ENCODE data around the gene SEMA6B. TPM values are rescaled to one million over a fixed set of nuclear protein-coding genes. Genes with fewer than 3 reads are reported as not detected.
A peak's percentile ranks its signal among the peaks of the same experiment; 100 is the strongest.

Gene SEMA6B
- total and polyA plus RNA-seq, 7 experiments from 2014 or later = 0.22 to 2.4 (median 2.1) TPM; not detected in 2

DNA sequence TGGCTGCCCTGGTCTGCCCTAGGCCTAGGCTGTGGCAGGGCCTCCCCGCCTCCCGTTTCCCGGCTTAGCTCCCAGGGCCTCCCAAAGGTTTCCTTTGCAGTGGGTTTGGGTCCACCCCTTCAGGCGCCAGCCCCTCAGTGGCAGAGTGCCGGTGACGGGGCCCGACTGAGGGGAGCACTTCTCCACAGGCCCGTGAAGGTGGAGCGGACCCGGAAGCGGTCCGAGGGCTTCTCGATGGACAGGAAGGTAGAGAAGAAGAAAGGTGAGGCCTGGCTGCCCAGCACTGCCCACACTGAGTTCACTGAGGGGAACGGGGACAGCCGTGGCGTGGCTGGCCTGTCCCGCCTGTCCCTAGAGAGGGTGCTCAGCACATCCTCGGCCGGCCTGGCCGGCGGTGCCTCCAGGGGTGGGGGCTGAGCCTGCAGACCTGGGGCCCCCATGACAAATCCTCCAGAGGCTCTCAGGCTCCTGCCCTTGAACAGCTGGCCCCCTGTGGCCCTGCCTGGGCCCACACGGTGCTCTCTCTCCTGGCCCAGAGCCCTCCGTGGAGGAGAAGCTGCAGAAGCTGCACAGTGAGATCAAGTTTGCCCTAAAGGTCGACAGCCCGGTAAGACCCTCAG lies 61.6 kb downstream of the SEMA6B start:
- H3K27me3 Mint-ChIP-seq = no peaks in the 10 kb centered on the region
- DNase-seq = no peak
- H3K9me3 Mint-ChIP-seq = no peaks in the 10 kb centered on the region
- H3K9me3 ChIP-seq (ENCODE audit: control insufficient read depth in 2 of 3, low read length in 3 of 3) = no peaks in the 10 kb centered on the region
- peaks cover 0 to 17% (median 3%) of the 10 kb centered on the region in 5 donors for H3K36me3 Mint-ChIP-seq
- ChIA-PET CTCF (no interaction called here), POLR2A (no interaction called here)
- intact Hi-C loops (cut with micrococcal nuclease) = no loop called here
- no peak overlapping the region for H3K27ac Mint-ChIP-seq
- ATAC-seq = no peak
- no peak overlapping the region for H3K4me3 ChIP-seq (ENCODE audit: low read length)
- H3K4me1 ChIP-seq (ENCODE audit: control insufficient read depth in 2 of 2, insufficient read depth in 2 of 2, low read length in 2 of 2) = no peaks in the 10 kb centered on the region
- H3K27me3 ChIP-seq (ENCODE audit: control insufficient read depth in 2 of 2, insufficient read depth in 2 of 2, low read length in 2 of 2) = no peaks in the 10 kb centered on the region
- no peak overlapping the region for H3K27ac ChIP-seq (ENCODE audit: low read depth, low read length)
- H3K36me3 ChIP-seq (ENCODE audit: control insufficient read depth in 2 of 3, insufficient read depth in 3 of 3, low read length in 3 of 3) = peaks cover 0 to 84% (median 9%) of the 10 kb centered on the region in 3 experiments
- H3K4me3 Mint-ChIP-seq = no peak overlapping the region
- H3K4me1 Mint-ChIP-seq = no peaks in the 10 kb centered on the region

DNA sequence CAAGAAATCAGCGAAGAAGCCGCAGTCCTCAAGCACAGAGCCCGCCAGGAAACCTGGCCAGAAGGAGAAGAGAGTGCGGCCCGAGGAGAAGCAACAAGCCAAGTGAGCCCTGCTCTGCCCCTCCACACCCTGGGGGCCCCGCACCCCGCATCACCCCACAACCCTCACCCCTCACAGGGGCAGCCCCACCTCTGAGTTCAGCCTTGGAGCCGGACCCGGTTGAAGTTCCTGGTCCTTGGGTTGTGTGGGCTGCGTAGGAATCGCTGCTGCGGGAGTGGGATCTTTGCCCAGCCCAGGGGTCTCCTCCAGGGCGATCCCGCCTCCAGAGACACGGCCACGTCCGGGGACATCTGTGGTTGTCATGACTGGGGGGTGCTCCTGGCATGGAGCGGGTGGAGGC lies 63.2 kb downstream of the SEMA6B start:
- H3K27me3 ChIP-seq (ENCODE audit: control insufficient read depth in 2 of 2, insufficient read depth in 2 of 2, low read length in 2 of 2) = no peaks in the 10 kb centered on the region
- H3K4me1 ChIP-seq (ENCODE audit: control insufficient read depth in 2 of 2, insufficient read depth in 2 of 2, low read length in 2 of 2) = no peaks in the 10 kb centered on the region
- Mint-ChIP-seq H3K27me3 (no peaks in the 10 kb centered on the region), H3K36me3 (peaks cover 0 to 17% (median 3%) of the 10 kb centered on the region in 5 donors), H3K4me1 (no peaks in the 10 kb centered on the region), H3K27ac (no peak overlapping the region), H3K9me3 (no peaks in the 10 kb centered on the region), H3K4me3 (no peak overlapping the region)
- CTCF ChIA-PET = no interaction called here
- H3K27ac ChIP-seq (ENCODE audit: low read depth, low read length) = no peak overlapping the region
- no peak for DNase-seq
- peaks cover 0 to 80% (median 9%) of the 10 kb centered on the region in 3 experiments for H3K36me3 ChIP-seq (ENCODE audit: control insufficient read depth in 2 of 3, insufficient read depth in 3 of 3, low read length in 3 of 3)
- intact Hi-C loops (cut with micrococcal nuclease) = no loop called here
- POLR2A ChIA-PET = no interaction called here
- H3K4me3 ChIP-seq (ENCODE audit: low read length) = no peak overlapping the region
- no peak for ATAC-seq
- H3K9me3 ChIP-seq (ENCODE audit: control insufficient read depth in 2 of 3, low read length in 3 of 3) = no peaks in the 10 kb centered on the region

GRCh38 chr19:4495471-4495870 lies 64.0 kb downstream of the SEMA6B start:
- no peak overlapping the region for H3K4me3 ChIP-seq (ENCODE audit: low read length)
- no peaks in the 10 kb centered on the region for H3K4me1 ChIP-seq (ENCODE audit: control insufficient read depth in 2 of 2, insufficient read depth in 2 of 2, low read length in 2 of 2)
- no peaks in the 10 kb centered on the region for H3K27me3 ChIP-seq (ENCODE audit: control insufficient read depth in 2 of 2, insufficient read depth in 2 of 2, low read length in 2 of 2)
- Mint-ChIP-seq H3K4me1 (no peaks in the 10 kb centered on the region), H3K36me3 (peaks cover 0 to 15% (median 5%) of the 10 kb centered on the region in 5 donors), H3K4me3 (no peak overlapping the region), H3K27me3 (no peaks in the 10 kb centered on the region), H3K27ac (no peak overlapping the region), H3K9me3 (no peaks in the 10 kb centered on the region)
- ChIA-PET CTCF (no interaction called here), POLR2A (no interaction called here)
- peaks cover 0 to 74% (median 9%) of the 10 kb centered on the region in 3 experiments for H3K36me3 ChIP-seq (ENCODE audit: control insufficient read depth in 2 of 3, insufficient read depth in 3 of 3, low read length in 3 of 3)
- intact Hi-C loops (cut with micrococcal nuclease) = no loop called here
- peak; percentile 26 for ATAC-seq
- no peak overlapping the region for H3K27ac ChIP-seq (ENCODE audit: low read depth, low read length)
- DNase-seq = no peak
- H3K9me3 ChIP-seq (ENCODE audit: control insufficient read depth in 2 of 3, low read length in 3 of 3) = no peaks in the 10 kb centered on the region

DNA sequence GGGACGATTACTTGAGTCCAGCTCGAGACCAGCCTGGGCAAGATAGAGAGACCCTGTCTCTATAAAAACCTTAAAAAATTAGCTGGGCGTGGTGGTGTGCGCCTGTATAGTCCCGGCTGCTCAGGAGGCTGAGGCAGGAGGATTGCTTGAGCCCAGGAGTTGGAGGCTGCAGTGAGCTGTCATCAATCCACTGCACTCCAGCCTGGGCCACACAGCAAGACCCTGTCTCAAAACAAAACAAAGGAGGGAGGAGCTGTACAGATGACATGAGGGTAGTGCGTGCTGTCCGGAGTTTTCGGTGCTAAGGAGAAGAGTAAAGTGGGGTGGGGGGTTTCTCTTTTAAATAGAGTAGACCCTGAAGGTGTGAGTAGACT lies 64.8 kb downstream of the SEMA6B start:
- no peaks in the 10 kb centered on the region for H3K9me3 ChIP-seq (ENCODE audit: control insufficient read depth in 2 of 3, low read length in 3 of 3)
- no peaks in the 10 kb centered on the region for H3K27me3 ChIP-seq (ENCODE audit: control insufficient read depth in 2 of 2, insufficient read depth in 2 of 2, low read length in 2 of 2)
- DNase-seq (no peak), ATAC-seq (no peak)
- POLR2A ChIA-PET = no interaction called here
- peaks cover 0 to 73% (median 9%) of the 10 kb centered on the region in 3 experiments for H3K36me3 ChIP-seq (ENCODE audit: control insufficient read depth in 2 of 3, insufficient read depth in 3 of 3, low read length in 3 of 3)
- H3K27ac ChIP-seq (ENCODE audit: low read depth, low read length) = no peak overlapping the region
- Mint-ChIP-seq H3K4me3 (no peak overlapping the region), H3K27ac (peak overlapping the region in 1 of 9 donors; percentile 51), H3K27me3 (no peaks in the 10 kb centered on the region), H3K9me3 (no peaks in the 10 kb centered on the region), H3K36me3 (peaks cover 0 to 18% (median 8%) of the 10 kb centered on the region in 5 donors), H3K4me1 (no peaks in the 10 kb centered on the region)
- CTCF ChIA-PET = no interaction called here
- H3K4me1 ChIP-seq (ENCODE audit: control insufficient read depth in 2 of 2, insufficient read depth in 2 of 2, low read length in 2 of 2) = no peaks in the 10 kb centered on the region
- intact Hi-C loops (cut with micrococcal nuclease) = no loop called here
- no peak overlapping the region for H3K4me3 ChIP-seq (ENCODE audit: low read length)

DNA sequence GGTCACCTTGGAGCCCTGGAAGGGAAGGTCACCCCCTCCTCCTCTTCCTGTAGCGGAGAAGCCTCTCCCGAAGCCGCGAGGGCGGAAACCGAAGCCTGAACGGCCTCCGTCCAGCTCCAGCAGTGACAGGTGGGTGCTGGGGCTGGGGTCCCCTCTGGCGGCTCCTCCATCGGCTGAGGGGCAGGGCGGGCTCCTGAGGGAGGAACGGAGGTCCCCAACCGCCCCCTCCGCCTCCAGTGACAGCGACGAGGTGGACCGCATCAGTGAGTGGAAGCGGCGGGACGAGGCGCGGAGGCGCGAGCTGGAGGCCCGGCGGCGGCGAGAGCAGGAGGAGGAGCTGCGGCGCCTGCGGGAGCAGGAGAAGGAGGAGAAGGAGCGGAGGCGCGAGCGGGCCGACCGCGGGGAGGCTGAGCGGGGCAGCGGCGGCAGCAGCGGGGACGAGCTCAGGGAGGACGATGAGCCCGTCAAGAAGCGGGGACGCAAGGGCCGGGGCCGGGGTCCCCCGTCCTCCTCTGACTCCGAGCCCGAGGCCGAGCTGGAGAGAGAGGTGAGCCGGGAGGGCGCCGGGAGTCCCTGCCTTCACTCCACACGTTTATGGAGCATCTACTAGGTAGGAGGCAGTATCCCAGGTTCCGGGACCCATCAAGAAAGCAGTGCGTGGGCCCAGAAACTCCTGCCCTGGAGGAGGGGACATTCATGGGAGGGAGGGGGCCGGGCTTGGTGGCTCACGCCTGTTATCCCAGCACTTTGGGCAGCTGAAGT lies 65.4 kb downstream of the SEMA6B start:
- POLR2A ChIA-PET = no interaction called here
- Mint-ChIP-seq H3K36me3 (peaks cover 0 to 14% (median 4%) of the 10 kb centered on the region in 5 donors), H3K4me1 (no peaks in the 10 kb centered on the region), H3K9me3 (no peaks in the 10 kb centered on the region), H3K27ac (no peak overlapping the region), H3K4me3 (no peak overlapping the region), H3K27me3 (no peaks in the 10 kb centered on the region)
- H3K9me3 ChIP-seq (ENCODE audit: control insufficient read depth in 2 of 3, low read length in 3 of 3) = no peaks in the 10 kb centered on the region
- H3K27ac ChIP-seq (ENCODE audit: low read depth, low read length) = no peak overlapping the region
- ATAC-seq (no peak), DNase-seq (no peak)
- CTCF ChIA-PET = no interaction called here
- intact Hi-C loops (cut with micrococcal nuclease) = no loop called here
- H3K4me3 ChIP-seq (ENCODE audit: low read length) = no peak overlapping the region
- H3K4me1 ChIP-seq (ENCODE audit: control insufficient read depth in 2 of 2, insufficient read depth in 2 of 2, low read length in 2 of 2) = no peaks in the 10 kb centered on the region
- no peaks in the 10 kb centered on the region for H3K27me3 ChIP-seq (ENCODE audit: control insufficient read depth in 2 of 2, insufficient read depth in 2 of 2, low read length in 2 of 2)
- peaks cover 0 to 74% (median 9%) of the 10 kb centered on the region in 3 experiments for H3K36me3 ChIP-seq (ENCODE audit: control insufficient read depth in 2 of 3, insufficient read depth in 3 of 3, low read length in 3 of 3)

DNA sequence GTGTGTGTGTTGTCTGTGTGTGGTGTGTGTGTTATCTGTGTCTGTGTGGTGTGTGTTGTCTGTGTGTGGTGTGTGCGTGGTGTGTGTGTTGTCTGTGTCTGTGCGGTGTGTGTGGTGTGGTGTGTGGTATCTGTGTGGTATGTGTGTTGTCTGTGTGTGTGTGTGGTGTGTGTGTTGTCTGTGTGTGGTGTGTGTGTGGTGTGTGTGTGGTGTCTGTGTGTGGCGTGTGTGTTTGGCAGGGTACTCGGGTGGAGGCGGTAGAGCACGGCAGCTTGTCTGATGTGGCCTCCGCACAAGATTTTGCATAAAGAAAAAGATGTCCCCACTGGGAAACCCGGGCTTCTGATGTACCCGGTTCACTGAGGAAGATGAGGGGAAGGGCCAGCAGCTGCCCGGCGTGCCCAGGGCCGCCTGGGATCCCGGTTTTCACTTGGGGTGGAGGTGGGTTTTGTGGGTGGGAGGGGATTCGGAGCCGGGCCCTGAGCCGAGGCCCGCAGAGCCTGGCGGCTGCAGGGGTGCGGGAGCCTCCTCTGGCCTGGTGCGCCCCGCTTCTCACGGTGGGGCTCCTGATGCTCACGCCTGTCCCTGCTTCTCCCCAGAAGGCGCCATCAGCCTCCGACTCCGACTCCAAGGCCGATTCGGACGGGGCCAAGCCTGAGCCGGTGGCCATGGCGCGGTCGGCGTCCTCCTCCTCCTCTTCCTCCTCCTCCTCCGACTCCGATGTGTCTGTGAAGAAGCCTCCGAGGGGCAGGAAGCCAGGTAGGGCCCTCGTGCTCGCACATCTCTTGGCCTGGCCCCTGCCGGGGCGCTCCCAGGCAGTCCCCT lies 66.2 kb downstream of the SEMA6B start:
- no peak overlapping the region for H3K4me3 Mint-ChIP-seq
- ATAC-seq (no peak), DNase-seq (no peak)
- Histone ChIP-seq H3K4me1 (ENCODE audit: control insufficient read depth in 2 of 2, insufficient read depth in 2 of 2, low read length in 2 of 2) (no peaks in the 10 kb centered on the region), H3K27me3 (ENCODE audit: control insufficient read depth in 2 of 2, insufficient read depth in 2 of 2, low read length in 2 of 2) (no peaks in the 10 kb centered on the region), H3K36me3 (ENCODE audit: control insufficient read depth in 2 of 3, insufficient read depth in 3 of 3, low read length in 3 of 3) (peaks cover 0 to 77% (median 5%) of the 10 kb centered on the region in 3 experiments), H3K4me3 (ENCODE audit: low read length) (no peak overlapping the region), H3K27ac (ENCODE audit: low read depth, low read length) (no peak overlapping the region), H3K9me3 (ENCODE audit: control insufficient read depth in 2 of 3, low read length in 3 of 3) (no peaks in the 10 kb centered on the region)
- no peaks in the 10 kb centered on the region for H3K4me1 Mint-ChIP-seq
- ChIA-PET POLR2A (no interaction called here), CTCF (no interaction called here)
- H3K36me3 Mint-ChIP-seq = peaks cover 0 to 15% (median 4%) of the 10 kb centered on the region in 5 donors
- H3K27me3 Mint-ChIP-seq = no peaks in the 10 kb centered on the region
- H3K9me3 Mint-ChIP-seq = no peaks in the 10 kb centered on the region
- intact Hi-C loops (cut with micrococcal nuclease) = no loop called here
- H3K27ac Mint-ChIP-seq = no peak overlapping the region

Measured in naive thymus-derived CD4-positive, alpha-beta T cell (primary cell).